ENCODE results near the gene MSH5.

MSH5 gene

DNA sequence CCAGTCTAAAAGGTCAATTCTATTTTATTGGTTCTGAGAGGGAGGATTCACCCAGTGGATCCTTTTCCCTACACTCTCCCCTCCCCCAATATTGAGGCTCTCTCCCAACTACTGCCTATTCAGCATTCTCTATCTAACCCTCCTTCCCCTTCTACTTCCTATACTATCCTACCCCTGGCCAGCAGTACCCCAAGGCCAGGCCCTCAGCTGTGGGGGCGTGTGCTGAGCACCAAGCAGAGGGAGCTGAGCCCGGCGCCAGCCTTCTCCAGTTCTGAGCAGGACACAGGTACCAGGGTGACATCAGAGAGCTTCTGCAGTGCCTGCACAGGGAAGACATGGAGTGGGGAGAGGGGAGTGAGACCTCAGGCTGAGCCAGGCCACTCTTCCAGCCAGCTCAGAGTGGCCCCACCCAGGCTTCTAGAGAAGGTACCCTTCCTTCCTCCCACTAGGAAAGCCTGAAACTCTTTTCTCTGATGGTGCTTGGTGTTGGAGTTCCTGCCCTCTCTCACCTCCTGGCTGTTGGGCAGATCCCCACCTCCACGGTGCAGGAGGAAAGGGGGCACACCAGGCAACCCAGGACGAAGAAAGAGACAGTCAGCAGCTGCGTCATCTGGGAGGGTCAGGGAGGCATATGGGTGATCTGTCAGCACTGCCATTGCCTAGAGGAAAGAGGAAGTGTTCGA is 12.6 kb upstream of the MSH5 start:
- Histone ChIP-seq H2AFZ (ENCODE audit: low read length) (no peak overlapping the region), H3K9me2 (ENCODE audit: low read depth, low read length) (no peaks in the 10 kb centered on the region), H3K9ac (ENCODE audit: low read length) (peak overlapping the region; percentile 32; the same call in 1 of the 2 replicates), H3K4me3 (ENCODE audit: low read depth, low read length, poor library complexity, severe bottlenecking) (peak overlapping the region; percentile 1), H3K9me3 (ENCODE audit: low read length) (no peaks in the 10 kb centered on the region), H3K27ac (ENCODE audit: low read depth, low read length, poor library complexity, severe bottlenecking) (peak overlapping the region; percentile 93), H3K4me1 (ENCODE audit: insufficient read depth, low read length, severe bottlenecking) (peaks cover 35% of the 10 kb centered on the region), H3K27me3 (ENCODE audit: insufficient read depth, low read length) (no peaks in the 10 kb centered on the region), H3F3A (ENCODE audit: insufficient read depth, low read length) (peaks cover 13% of the 10 kb centered on the region), H4K20me1 (ENCODE audit: insufficient read depth, low read length) (no peaks in the 10 kb centered on the region), H3K4me2 (ENCODE audit: low read length) (peak overlapping the region; percentile 42), H3K36me3 (ENCODE audit: insufficient read depth, low read length) (peaks cover 25% of the 10 kb centered on the region), H3K79me2 (ENCODE audit: insufficient read depth, low read length) (no peaks in the 10 kb centered on the region)
- TF ChIP-seq EZH2 (IDR thresholded peaks at IDR 0.05; ENCODE audit: borderline replicate concordance, low read length) (no peak), CTCF (IDR thresholded peaks at IDR 0.05; ENCODE audit: low read length) (no peak)

DNA sequence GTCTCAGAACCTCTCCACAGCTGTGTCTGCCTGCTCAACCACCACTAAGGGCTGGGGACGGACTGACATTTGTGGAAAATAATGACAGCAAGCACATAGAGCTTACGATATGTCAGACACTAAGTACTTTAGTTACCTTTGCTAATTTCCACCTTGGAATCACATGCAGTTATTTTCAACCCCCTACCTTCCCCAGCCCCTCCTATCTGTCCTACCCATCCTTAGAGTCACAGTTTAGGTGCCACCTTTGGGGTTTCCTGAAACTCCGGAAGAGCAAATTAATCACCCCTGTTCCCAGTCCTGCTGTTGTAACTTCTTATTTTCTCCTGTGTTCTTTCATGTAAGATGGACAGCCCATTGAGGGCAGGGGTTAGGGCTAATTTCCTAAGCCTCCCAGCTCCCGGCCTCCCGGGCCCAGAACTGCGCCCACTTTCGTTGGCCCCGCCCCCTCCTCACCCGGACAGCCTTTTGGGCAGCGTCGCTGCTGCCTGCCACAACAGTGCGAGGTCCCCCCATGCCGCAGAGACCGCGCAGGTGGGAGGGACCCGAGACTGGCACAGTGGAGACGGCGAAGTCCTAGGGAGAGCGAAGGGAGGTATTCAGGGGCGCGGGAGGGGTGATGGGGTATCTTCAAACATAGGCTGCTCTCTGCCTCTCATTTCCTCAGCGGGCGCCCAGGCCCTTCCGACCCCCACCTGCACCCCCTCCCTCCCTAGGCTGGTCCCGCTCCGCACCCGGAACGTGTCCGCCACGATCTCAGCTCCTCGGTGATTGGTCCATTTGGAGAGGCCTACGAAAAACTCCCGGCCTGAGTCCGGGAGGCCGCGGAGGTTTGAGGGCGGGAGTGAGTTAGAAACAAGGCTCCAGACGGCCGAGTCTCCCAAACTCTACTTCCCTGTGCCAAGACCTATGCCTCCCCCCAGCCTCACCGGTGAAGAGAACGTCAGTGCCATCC is 11.8 kb upstream of the MSH5 start:
- H3K27ac ChIP-seq (ENCODE audit: low read depth, low read length, poor library complexity, severe bottlenecking), result peak overlapping the region; percentile 93
- H3K79me2 ChIP-seq (ENCODE audit: insufficient read depth, low read length), result no peaks in the 10 kb centered on the region
- H3K4me1 ChIP-seq (ENCODE audit: insufficient read depth, low read length, severe bottlenecking), result peaks cover 35% of the 10 kb centered on the region
- no peaks in the 10 kb centered on the region for H3K27me3 ChIP-seq (ENCODE audit: insufficient read depth, low read length)
- H3K9me2 ChIP-seq (ENCODE audit: low read depth, low read length), result no peaks in the 10 kb centered on the region
- no peaks in the 10 kb centered on the region for H3K9me3 ChIP-seq (ENCODE audit: low read length)
- H3F3A ChIP-seq (ENCODE audit: insufficient read depth, low read length), result peaks cover 13% of the 10 kb centered on the region
- no peak overlapping the region for H2AFZ ChIP-seq (ENCODE audit: low read length)
- peak overlapping the region; percentile 42; the same call in 1 of the 2 replicates for H3K4me2 ChIP-seq (ENCODE audit: low read length)
- no peaks in the 10 kb centered on the region for H4K20me1 ChIP-seq (ENCODE audit: insufficient read depth, low read length)
- TF ChIP-seq CTCF (IDR thresholded peaks at IDR 0.05; ENCODE audit: low read length) (no peak), EZH2 (IDR thresholded peaks at IDR 0.05; ENCODE audit: borderline replicate concordance, low read length) (no peak)
- peak overlapping the region; percentile 7 for H3K4me3 ChIP-seq (ENCODE audit: low read depth, low read length, poor library complexity, severe bottlenecking)
- peak overlapping the region; percentile 33; the same call in 1 of the 2 replicates for H3K9ac ChIP-seq (ENCODE audit: low read length)
- H3K36me3 ChIP-seq (ENCODE audit: insufficient read depth, low read length), result peaks cover 30% of the 10 kb centered on the region

DNA sequence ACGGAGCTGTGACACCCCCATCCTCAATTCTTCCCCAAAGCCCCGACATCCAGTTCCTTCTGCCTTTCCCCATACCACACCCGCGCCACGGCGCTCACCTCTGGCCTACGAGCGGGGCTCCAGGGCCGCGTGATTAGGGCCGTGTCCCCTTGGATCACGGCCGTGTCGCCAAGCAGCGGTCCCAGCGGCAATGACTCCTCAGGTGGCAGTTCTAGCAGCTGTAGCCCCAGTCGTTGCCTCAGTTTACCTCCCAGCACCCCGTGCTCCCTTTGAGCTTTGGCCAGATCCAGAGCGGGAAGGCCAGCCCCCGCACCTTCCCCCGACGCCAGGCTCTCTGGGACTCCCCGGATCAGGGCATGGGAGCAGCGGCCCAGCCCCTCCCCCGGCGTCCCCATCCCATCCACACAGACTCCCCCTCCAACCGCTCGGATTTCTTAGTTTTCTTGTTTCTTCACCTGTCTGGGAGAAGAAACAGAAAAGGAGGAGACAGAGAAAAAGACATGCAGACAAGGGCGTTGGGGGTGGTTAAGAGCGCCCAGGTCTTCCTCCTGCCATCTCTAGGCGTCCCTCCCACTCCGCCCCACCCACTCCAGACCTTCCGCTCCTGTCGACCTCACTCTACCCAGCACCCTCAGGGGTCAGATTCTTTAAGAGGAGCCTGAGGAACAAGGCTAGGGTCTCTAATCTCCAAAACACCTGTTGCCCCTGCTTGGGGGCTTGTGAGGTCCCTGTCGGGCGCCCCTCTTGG is 10.9 kb upstream of the MSH5 start, which contains the start of gene DDAH2:
TSS of gene DDAH2 (minus strand) at position 533 of the 748 bp plus-strand sequence. CDS start at position 395, 138 bp downstream.
- TF ChIP-seq EZH2 (IDR thresholded peaks at IDR 0.05; ENCODE audit: borderline replicate concordance, low read length) (no peak), CTCF (IDR thresholded peaks at IDR 0.05; ENCODE audit: low read length) (peak; percentile 89; the same call in 1 of the 2 replicates)
- Histone ChIP-seq H3K4me3 (ENCODE audit: low read depth, low read length, poor library complexity, severe bottlenecking) (peak within 1 kb of the TSS; percentile 72), H3K9me3 (ENCODE audit: low read length) (no peaks in the 10 kb centered on the region), H3K79me2 (ENCODE audit: insufficient read depth, low read length) (no peaks in the 10 kb centered on the region), H3K4me1 (ENCODE audit: insufficient read depth, low read length, severe bottlenecking) (peaks cover 35% of the 10 kb centered on the region), H3F3A (ENCODE audit: insufficient read depth, low read length) (peaks cover 13% of the 10 kb centered on the region), H3K9ac (ENCODE audit: low read length) (peak within 1 kb of the TSS; percentile 64), H3K9me2 (ENCODE audit: low read depth, low read length) (no peaks in the 10 kb centered on the region), H3K27me3 (ENCODE audit: insufficient read depth, low read length) (no peaks in the 10 kb centered on the region), H2AFZ (ENCODE audit: low read length) (no peak within 1 kb of the TSS), H3K4me2 (ENCODE audit: low read length) (peak within 1 kb of the TSS; percentile 92), H3K36me3 (ENCODE audit: insufficient read depth, low read length) (peaks cover 39% of the 10 kb centered on the region), H3K27ac (ENCODE audit: low read depth, low read length, poor library complexity, severe bottlenecking) (peak within 1 kb of the TSS; percentile 93), H4K20me1 (ENCODE audit: insufficient read depth, low read length) (no peaks in the 10 kb centered on the region)

All from OCI-LY1 (cell line).